ENCODE results near the gene SUSD4.
A peak's percentile ranks its signal among the peaks of the same experiment; 100 is the strongest.

The SUSD4 gene

DNA sequence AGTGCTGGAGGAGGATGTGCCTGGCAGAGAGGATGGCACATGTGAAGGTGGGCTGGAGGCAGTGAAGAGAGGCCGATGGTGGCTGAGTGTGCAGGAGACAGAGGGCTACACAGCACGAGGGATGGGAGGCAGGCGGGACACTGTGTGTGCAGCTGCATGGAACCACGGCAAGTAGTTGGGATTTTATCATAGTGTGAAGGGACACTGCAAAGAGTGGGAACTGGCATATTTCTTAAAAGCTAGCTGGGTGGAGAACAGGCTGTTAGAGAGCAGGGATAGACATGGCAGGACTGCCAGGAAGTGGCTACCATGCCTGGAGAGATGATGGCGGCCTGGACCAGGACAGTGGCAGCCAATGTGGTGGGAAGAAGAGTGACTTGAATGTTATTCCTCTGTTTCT is 118.6 kb downstream of the SUSD4 start:
- no peak overlapping the region for H3K4me3 ChIP-seq (replicated peaks in 1 of 2; ENCODE audit: low read depth in 2 of 2, low read length in 2 of 2)
- no peak for DNase-seq (ENCODE audit: low read depth in 2 of 2)
- TF ChIP-seq, protein P1, sequence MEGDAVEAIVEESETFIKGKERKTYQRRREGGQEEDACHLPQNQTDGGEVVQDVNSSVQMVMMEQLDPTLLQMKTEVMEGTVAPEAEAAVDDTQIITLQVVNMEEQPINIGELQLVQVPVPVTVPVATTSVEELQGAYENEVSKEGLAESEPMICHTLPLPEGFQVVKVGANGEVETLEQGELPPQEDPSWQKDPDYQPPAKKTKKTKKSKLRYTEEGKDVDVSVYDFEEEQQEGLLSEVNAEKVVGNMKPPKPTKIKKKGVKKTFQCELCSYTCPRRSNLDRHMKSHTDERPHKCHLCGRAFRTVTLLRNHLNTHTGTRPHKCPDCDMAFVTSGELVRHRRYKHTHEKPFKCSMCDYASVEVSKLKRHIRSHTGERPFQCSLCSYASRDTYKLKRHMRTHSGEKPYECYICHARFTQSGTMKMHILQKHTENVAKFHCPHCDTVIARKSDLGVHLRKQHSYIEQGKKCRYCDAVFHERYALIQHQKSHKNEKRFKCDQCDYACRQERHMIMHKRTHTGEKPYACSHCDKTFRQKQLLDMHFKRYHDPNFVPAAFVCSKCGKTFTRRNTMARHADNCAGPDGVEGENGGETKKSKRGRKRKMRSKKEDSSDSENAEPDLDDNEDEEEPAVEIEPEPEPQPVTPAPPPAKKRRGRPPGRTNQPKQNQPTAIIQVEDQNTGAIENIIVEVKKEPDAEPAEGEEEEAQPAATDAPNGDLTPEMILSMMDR (IDR thresholded peaks at IDR 0.05; ENCODE audit: low read depth, low read length) = no peak

DNA sequence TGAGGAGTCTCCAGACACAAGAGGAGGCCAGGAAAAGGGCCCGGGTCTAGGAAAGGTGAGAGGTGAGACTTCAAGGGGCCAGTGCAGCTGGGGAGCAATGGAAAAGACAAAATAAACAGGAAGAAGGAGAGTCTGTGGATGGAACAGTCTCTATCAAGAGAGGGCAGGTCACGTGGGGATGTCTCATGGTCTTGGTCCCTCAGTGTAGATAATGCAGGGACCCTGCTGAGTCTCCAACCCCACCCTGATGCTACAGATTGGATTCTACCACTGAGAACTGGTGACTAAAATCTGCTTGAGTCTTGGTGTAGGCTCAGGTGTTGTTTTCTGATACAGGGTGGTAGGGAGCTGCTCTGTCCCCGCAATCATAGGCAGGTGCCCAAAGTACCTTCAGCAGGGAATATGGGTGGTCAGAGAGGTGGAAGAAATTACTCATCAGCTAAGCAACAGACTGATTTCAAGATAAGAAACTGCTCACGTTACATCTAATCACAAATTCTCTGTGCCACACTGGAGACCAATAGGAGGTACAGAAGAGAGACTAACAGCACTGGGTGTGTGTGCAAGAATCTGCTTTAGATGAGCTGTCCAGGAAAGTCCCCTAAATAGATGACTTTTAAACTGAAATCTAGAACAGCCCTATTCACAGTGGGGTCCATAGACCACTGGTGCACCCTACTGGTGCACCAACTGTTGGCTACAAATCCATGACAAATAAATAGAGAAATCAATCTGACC is 119.4 kb downstream of the SUSD4 start:
- TF ChIP-seq, protein P1 (IDR thresholded peaks at IDR 0.05; ENCODE audit: low read depth, low read length) = no peak
- H3K4me3 ChIP-seq (replicated peaks in 1 of 2; ENCODE audit: low read depth in 2 of 2, low read length in 2 of 2) = no peak overlapping the region
- DNase-seq (ENCODE audit: low read depth in 2 of 2) = peak; percentile 14 to 19

DNA sequence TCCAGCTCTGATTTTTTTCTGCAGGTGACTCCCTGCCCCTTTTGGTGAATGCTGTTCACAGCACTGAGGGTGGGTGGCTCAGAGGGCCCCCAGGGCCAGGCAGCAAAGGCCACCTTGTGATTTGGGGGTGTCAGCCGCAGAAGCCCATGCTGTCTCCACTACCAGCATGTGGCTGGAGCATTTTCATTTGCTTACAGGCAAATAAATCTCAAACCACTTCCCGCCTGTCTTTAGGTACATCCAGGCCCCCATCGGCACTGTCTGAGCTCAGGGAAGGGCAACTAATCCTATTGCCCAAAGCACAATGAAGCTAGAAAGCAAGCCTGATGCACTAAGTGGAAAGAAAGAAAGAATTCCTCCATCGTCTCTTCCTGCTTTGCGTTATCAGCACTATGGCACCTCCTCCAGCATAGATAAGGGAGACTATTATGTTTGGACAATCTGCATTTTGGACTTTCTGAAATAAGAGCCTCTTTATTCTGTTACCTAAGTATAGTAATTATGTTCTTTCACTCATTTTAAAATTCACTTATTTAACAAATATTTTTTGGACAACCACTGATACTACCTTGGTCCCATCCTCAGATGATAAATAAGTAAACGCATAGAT is 120.4 kb downstream of the SUSD4 start:
- H3K4me3 ChIP-seq (replicated peaks in 1 of 2; ENCODE audit: low read depth in 2 of 2, low read length in 2 of 2) = no peak overlapping the region
- no peak for DNase-seq (ENCODE audit: low read depth in 2 of 2)
- TF ChIP-seq, protein P1 (IDR thresholded peaks at IDR 0.05; ENCODE audit: low read depth, low read length) = no peak

DNA sequence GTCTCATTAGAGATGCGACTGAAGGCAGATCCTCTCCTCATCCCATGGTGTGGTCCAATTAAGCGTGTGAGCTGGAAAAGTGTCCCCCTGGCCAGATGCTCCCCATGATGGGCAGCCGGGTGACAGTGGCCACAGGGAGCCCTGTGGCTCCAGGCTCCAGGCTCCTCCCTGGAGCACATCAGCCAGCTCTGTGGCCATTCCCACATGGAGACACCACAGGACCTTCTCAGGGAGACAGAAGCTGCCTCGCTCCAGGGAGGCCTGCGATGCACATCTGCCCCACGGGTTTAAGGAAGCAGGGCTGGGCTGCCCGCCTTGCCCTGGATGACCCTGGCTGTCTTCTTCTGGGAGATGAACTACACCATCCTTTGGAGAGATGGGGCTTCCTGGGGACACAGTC is 121.0 kb downstream of the SUSD4 start:
- no peak overlapping the region for H3K4me3 ChIP-seq (replicated peaks in 1 of 2; ENCODE audit: low read depth in 2 of 2, low read length in 2 of 2)
- DNase-seq (ENCODE audit: low read depth in 2 of 2) = no peak
- TF ChIP-seq, protein P1 (IDR thresholded peaks at IDR 0.05; ENCODE audit: low read depth, low read length) = no peak

DNA sequence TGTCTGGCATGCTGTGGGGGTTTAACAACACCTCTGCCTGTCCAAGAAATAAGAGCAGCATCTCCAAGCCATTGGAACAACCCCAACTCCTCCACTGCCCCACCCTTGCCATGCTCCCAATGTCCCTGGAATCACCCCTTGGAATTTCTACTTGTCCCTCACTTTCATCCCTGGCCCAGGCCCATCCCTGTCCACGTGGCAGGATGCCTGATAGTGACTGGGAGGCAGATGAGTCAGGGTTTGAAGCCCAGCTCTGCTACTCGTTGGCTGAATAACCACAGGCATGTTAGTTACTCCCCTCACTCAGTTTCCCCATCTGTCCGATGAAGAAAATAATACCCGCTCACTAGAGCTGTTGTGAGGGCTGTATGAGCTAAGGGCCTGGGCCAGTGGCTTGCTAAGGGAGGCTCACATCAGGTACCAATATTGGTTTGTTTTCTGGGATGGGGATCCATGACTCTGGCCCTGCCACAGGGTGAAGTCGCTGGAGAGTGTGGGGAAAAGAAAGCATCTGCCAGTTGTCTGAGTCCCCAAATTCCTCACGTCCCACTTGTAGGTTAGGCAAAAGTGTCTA is 121.5 kb downstream of the SUSD4 start:
- DNase-seq (ENCODE audit: low read depth in 2 of 2) = peak; percentile 4 to 6
- no peak overlapping the region for H3K4me3 ChIP-seq (replicated peaks in 1 of 2; ENCODE audit: low read depth in 2 of 2, low read length in 2 of 2)
- TF ChIP-seq, protein P1 (IDR thresholded peaks at IDR 0.05; ENCODE audit: low read depth, low read length) = no peak

DNA sequence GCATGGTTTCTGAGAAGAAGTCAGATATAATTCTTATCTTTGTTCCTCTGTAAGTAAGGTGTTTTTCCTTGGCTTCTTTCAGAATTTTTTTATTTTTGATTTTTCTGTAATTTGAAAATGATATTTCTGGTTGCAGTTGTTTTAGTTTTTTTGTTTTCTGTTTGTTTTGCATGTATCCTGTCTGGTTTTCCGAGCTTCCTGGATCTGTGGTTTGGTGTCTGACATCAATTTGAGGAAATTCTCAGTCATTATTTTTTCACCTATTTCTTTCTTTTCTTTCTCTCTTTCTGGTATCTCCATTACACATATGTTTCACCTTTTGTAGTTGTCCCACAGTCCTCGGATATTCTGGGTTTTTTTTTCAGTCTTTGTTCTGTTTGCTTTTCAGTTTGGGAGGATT is 123.9 kb downstream of the SUSD4 start:
- TF ChIP-seq, protein P1 (IDR thresholded peaks at IDR 0.05; ENCODE audit: low read depth, low read length) = no peak
- no peak for DNase-seq (ENCODE audit: low read depth in 2 of 2)
- no peak overlapping the region for H3K4me3 ChIP-seq (replicated peaks in 1 of 2; ENCODE audit: low read depth in 2 of 2, low read length in 2 of 2)

Measured in cardiac fibroblast (primary cell).